HG03045 (cell line): Measurements from ENCODE around the gene SLX4.
"Not testable (repeated sequence)": the region's sequence is repeated elsewhere in the genome, so short reads cannot be mapped to it uniquely, and the experiment has no call there.

ENCODE experiments used
- ATAC-seq: cut with Tn5 transposase; IDR thresholded peaks from one replicate; pipeline ENCODE4 v1.9.1; 2021; ENCODE audit warnings: mild to moderate bottlenecking, moderate library complexity; ENCODE audit not compliant: unreplicated experiment

Gene SLX4, protein sequence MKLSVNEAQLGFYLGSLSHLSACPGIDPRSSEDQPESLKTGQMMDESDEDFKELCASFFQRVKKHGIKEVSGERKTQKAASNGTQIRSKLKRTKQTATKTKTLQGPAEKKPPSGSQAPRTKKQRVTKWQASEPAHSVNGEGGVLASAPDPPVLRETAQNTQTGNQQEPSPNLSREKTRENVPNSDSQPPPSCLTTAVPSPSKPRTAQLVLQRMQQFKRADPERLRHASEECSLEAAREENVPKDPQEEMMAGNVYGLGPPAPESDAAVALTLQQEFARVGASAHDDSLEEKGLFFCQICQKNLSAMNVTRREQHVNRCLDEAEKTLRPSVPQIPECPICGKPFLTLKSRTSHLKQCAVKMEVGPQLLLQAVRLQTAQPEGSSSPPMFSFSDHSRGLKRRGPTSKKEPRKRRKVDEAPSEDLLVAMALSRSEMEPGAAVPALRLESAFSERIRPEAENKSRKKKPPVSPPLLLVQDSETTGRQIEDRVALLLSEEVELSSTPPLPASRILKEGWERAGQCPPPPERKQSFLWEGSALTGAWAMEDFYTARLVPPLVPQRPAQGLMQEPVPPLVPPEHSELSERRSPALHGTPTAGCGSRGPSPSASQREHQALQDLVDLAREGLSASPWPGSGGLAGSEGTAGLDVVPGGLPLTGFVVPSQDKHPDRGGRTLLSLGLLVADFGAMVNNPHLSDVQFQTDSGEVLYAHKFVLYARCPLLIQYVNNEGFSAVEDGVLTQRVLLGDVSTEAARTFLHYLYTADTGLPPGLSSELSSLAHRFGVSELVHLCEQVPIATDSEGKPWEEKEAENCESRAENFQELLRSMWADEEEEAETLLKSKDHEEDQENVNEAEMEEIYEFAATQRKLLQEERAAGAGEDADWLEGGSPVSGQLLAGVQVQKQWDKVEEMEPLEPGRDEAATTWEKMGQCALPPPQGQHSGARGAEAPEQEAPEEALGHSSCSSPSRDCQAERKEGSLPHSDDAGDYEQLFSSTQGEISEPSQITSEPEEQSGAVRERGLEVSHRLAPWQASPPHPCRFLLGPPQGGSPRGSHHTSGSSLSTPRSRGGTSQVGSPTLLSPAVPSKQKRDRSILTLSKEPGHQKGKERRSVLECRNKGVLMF (N-terminal part only)

DNA sequence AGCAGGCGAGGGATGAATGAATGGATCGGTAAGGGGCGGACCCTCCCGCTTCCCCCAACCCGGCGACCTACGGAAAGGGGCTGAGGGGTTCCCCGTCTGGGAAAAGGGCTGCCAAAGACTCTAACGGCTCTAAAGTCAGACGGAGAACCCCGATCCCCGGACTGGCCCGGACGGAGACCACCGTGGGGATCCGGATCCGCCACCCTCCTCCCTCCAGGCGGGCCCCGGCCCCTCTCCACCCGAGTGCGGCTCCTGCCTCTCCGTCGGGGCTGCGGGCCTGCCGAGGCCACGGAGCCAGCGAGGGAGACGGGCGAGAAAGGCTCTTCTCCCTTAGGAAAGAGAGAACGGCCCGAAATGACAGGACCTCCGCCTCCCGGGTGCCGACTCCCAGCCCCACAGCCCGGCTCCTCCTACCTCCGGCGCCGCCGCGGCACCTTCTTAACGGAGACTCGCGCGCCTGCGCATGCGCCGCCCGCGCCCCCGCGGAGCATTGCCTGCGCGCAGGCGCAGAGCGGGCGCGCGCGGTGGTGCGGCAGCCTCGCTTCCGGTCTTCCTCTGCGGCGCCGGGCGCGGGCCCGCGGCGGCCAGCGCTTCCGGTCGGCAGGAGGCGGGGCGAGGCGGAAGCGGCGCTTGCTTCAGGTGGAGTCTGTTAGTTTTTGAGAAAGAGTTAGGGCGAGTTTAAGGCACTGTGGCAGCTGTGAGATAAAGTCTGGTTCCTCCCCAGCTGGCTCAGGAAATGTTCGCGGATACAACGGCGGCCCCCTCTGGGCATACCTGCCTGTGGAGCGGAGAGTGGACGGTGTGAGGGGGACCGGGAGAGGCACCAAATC is at the start of gene SLX4:
Gene SLX4, minus strand, starts transcription at position 461 of the 830 bp plus-strand sequence. CDS start 2,642 bp downstream, outside the sequence.
- peak; percentile 86 for ATAC-seq

DNA sequence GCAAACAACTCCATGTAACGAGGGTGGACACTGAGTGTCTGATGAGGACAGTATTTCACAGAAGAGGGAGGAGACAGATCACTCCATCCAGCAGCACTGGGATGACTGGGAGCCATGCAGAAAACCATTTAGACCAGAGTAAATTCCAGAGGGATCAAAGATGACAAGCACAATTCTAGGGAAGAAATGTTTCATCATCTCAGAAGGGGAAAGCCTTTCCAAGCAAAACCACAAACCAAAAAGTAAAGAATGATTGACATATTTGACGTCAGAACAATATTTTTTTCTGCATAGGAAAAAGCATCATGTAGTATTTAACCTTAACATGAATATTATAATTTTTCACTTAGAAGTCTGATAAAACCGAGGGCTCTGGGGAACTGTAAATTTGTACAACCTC is 47.8 kb upstream of the SLX4 start:
- no peak for ATAC-seq

DNA sequence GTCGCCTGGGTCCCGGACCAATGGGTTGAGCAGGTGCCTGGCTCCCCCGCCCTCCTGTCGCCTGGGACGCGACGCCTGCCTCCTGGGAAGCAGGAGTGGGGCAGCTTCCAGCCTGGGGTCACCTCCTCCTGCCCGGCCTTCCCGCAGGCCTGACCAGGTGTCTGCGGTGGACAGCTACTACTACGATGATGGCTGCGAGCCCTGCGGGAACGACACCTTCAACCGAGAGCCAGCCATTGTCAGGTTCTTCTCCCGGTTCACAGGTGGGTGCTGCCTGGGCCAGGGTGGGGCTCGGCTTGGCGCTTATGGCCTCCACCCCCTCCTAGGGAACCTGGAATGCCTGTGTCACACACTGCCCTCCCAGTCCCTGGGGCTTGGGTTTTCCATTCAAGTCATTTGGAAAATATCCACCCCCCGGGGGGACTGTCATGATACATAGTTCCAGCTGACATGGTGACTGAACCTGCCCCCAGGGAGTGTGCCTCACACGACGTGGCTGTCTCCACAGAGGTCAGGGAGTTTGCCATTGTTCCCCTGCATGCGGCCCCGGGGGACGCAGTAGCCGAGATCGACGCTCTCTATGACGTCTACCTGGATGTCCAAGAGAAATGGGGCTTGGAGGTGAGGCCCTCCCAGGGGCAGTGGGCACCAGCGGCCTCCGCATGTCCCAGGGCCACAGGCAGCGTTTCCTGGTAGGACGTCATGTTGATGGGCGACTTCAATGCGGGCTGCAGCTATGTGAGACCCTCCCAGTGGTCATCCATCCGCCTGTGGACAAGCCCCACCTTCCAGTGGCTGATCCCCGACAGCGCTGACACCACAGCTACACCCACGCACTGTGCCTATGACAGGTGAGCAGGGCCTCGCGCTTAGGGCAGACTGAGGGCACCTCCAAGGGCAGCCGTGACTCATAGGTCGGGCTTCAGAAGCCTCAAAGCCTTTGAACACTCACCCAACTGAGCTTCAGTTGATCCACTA is 45.4 kb upstream of the SLX4 start:
- no peak for ATAC-seq

DNA sequence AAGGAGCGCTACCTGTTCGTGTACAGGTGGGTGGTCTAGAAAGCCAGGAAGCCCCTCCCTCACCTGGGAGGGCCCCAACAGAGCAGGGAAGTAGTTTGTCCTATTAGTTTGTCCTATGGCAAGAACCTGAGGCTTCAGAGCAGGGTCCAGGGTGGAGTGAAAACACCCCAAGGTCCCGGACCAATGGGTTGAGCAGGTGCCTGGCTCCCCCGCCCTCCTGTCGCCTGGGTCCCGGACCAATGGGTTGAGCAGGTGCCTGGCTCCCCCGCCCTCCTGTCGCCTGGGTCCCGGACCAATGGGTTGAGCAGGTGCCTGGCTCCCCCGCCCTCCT is 44.7 kb upstream of the SLX4 start:
- ATAC-seq: not testable (repeated sequence)

DNA sequence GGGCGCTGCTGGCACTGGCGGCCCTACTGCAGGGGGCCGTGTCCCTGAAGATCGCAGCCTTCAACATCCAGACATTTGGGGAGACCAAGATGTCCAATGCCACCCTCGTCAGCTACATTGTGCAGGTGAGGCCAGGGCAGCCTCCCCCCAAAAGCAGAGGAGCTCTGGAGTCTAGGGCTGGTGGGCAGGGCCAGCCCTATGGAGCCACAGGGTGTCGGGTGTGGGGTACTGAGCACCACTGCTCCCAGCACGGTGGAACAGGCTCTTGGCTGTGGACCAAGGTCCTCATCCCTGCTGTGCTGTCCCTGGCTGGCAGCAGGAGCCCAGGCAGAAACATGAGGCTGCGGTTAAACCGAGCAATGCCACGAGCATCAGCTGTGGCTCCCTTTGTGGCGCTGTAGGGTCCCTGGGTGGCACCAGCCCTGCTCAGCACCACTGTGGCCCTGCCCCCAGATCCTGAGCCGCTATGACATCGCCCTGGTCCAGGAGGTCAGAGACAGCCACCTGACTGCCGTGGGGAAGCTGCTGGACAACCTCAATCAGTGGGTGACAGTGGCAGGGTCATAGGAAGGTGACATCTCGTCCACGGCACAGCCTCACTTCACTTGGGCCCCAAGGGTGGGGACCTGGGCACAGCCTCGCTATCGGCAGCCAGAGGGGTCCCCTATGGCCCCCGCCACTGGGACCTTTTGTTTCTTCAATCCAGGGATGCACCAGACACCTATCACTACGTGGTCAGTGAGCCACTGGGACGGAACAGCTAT is 44.2 kb upstream of the SLX4 start:
- no peak for ATAC-seq

DNA sequence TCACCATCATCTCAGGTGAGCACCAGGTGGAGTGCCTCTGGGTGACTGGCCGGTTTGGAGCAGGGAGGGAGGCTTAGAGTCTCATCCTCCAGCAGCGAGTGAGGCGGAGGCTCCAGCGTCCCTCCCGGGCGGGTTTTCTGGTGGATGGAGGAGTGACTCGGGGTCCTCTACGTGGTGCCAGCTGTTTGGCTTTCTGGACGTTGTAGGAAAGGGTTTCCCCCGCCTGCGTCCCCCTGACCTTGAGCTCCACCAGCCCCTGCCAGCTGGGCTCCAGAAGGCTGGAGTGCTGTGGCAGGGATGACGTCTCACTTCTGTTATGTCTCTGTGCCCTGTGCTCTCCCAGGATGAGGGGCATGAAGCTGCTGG is 43.6 kb upstream of the SLX4 start:
- no peak for ATAC-seq

DNA sequence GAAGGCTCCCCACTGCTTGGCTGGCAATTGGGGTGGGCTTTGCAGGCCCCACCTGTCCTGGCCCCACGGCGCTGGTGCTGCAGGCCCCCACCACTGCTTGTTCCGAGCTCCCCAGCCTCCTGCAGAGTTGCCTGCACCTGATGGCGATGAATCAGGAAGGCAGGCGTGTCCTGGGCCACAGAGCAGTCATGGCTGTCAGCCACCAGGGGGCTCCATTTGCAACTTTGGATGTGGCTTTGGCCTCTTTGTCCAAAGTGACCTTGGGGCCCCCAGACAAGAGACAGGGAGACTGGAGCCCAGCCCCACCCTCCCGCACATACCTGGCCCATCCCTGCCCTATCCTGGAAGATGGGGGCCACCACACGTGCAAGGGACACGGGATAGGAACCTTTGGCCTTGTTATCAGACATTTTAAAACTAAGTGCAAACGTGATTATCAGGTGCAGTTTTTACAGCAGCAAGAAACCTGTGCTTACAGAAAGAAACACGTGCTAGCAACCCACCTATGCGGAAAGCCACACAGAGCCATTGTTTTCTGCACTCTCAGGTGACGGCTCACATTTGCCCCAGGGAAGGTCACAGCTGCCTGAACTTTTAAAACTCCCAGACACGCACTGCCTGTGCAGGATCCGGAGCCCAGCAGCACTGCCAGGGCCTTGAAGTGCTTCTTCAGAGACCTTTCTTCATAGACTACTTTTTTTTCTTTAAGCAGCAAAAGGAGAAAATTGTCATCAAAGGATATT is 43.0 kb upstream of the SLX4 start, which contains the start of gene DNASE1:
Gene DNASE1, plus strand, starts transcription at position 443 of the 743 bp plus-strand sequence. CDS start 683 bp downstream, outside the sequence.
- no peak for ATAC-seq

DNA sequence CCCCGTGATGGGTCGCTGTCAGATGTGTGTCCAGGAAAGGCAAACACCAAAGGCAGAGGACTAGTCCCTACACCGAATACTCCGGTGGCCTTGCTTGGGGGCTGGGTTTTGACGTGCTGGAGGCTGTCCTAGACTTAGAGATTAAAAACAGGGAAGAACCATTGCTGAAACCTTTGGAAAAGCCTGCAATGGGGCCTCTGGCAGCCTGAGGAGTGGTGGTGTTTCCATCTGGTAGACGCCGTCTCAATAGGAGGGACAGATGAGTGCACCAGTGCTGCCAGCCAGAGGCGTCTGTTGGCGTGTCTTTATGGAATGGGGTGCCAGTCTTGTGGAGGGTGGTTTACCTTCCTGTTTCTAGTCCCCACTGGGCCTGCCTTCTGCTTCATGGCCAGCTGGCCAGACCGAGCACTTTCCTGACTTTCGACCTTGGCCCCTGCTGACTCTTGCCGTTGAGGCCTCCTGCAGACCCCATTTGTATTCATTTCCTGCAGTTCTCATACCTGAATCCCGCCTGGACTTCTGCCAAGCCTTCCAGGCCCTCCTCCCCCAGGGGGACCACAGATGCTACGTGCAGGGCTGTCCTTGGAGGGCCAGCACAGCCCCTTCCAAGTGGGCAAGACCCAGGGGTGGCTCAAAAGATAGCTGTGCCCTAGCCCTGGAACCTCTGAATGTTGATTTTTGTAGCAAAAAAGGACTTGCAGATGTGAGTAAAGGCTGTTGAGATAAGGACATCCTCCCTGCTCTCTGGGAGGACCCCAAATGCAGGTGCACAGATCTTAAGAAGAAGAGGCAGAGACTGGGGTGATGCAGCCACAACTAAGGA is 41.2 kb upstream of the SLX4 start:
- ATAC-seq: no peak

DNA sequence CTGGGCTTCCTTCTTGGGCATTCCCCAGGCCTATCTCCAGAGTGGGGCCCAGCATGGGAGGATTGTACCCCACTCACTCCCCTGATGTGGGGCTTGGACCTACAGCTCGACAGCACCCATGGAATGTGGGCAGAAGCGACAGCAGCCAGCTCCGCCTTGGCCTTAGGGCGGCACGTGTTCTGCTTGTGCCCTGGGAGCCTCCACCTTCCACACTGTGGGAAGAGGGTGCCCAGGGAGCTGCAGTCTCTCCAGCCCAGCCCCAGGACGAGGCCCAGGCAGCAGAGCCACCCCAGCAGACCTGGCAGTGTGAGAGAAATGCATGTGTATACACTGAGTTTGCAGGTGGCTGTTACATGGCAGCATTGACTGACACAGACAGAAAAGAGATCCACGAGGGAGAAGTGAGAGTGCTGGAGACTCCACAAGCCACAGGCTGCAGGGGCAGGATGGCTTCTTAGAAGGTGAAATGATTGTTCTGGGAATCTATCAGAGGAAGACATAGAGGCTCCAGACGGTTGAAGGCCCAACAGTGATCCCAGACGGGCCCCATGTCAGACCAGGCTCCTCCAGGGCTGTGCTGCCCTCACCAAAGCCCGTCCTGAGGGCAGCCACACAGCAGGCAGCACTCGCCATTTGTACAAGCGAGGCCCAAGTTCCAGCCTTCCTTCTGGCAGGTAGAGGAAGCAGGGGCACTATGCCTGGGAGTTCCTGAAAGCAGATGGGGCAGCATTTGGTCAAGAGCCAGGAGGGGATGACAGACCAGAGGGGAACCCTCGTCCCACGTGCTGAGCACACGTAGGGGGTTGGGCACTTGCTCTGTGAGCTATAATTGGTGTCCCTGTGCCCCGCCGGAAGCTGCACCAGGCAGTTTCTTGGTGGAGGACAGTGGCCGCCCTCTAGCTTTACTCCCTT is 40.3 kb upstream of the SLX4 start:
- ATAC-seq: no peak

DNA sequence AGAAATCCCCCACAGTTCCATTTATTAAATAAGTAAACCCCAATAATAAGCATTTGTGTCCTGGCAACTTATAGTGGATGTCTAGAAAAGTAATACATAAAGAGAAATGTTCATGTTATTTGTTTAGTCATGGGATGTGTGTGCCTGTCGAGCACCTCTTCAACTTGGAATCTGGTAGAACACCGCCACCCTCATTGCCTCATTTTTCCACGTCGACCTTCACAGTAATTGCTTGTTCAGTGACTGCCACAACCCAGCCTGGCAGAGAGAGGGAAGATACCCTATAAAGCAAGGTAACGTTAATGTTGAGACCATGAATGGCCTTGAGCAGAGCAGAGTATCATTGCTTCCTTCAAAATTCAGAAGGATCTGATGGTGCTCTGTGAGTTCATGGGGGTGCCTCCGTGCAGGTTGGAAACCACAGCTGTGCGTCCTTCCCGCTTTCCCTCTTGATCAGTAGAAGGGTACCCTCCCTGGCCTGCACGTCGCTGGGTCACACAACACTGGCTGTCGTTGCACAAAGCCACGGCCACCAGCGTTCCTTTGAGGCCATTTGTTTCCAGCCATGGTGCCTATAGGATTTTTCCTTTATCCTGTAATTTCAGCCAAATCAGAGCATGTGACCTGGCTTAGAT is 39.3 kb upstream of the SLX4 start:
- no peak for ATAC-seq

DNA sequence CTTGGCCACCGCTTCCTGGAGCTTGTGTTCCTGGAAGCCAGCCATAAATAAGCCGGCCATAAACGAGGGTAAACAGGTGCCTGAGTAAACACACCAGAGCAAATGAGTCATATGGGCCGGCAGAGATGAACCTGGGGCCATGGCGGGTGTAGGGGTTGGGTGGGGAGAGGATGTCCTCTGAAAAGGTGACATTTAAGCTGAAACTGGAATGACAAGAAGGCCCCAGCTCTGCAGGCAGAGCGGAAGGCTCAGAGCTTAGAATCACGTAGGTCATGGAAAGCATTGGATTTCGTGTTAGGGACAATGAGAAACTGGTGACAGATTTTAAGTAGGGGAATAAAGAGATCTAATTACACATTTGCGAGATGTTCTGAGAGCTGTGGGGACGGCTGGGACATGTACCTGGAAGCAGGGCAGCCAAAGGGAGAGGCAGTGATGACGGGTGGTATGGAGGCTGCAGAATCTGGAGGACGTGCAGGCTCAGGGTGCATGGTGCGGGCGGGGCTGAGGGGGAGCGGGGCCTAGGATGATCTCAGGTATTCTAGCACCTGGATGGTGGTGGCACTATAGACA is 35.0 kb upstream of the SLX4 start:
- ATAC-seq: no peak

DNA sequence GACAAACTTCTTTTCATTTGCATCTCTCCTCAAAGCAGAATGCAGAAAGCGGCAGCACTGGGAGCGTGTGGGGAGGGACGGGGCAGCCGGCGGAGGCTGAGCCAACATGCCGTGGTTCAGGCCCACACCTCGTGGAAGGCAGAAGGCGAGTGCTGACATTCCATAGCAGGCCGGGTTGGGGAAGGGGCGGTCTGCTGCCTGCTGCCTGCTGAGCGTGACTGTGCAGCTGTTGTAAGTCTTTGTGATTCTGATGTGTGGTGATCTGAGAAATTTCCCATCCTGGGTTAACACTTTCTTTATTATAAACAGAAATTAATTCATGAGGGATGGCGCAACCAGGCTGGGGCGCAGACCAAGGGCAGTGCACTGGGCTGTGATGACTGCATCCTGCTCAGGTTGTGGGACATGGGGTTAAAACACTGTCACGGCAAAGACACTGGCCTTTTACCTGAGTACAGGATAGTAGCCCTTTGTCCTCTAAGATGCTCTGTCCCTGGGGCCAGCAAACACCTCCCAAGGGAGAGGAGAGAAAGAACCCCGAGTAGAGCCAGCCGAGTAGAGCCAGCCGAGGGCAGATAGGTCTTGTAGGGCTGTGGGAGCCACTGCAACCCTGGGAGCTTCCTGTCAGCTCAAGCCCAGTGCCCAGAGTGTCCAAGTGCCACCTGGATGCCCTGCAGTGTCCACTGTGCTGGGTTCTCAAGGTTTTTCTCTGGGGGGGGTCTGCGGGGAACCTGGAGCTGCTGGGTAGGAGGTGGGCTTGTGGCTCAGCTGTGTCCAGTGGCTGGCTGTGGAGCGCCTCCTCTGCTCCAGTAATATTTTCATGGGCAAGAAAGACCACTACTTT is 34.3 kb upstream of the SLX4 start:
- no peak for ATAC-seq

DNA sequence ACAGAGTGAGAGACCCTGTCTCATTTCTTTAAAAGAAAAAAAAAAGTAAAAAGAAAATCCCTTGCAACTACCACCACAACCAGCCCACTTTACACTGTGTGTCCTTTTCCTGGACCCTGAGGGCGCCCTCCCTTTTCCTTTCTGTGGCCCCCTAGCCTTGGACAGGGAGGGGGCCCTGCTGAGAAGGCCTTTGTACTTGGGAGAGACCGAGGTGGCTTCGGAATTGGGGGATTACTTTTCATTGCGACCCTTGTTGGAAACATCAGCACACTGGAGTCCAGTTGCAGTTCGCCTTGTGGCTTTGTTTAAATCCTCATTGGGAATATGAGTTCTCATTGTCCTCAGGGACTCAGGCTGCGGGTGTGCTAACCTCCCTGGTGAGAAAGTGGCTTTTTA is 33.7 kb upstream of the SLX4 start:
- ATAC-seq: no peak

DNA sequence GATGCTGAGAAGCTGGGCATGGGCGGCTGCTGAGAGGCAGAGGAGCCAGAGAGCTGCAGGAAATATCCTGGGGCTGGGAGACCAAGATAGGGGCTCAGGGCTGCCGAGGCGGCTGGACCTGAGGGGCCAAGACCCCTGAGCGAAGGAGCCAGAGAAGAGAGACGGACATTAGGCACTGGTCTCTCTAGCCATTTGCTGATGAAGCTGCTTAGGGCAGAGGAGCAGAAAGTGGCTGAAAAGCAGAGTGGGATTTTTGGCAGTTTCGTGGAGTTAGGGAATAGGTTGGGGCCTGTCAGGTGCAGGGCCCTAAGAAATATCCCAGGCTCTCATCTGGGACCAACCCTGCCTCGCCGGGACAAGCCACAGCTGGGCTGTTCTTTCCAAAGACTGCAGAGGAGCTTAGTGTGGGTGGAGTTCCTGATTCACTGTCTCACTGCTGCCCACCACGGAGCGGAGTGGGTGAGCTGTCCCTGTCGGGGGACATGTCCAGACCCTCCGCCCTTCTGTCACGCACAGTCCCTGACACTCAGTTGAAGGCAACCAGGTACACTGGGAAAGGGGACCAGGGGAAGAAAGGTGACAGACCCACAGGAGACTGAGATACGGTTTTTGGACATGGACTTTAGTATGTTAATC is 31.8 kb upstream of the SLX4 start:
- ATAC-seq: no peak
